Erythroblast (primary cell): Measurements from ENCODE around the gene RAI14.

Experiments used
- GATA1 ChIP-seq: IDR thresholded peaks from 2 replicates; pipeline ENCODE4 v1.6.1; 2011; ENCODE audit warnings: low read depth, mild to moderate bottlenecking, control low read depth, low read length, moderate library complexity
- POLR2A ChIP-seq: IDR thresholded peaks from 2 replicates; pipeline ENCODE4 v1.6.1; 2011; ENCODE audit warnings: mild to moderate bottlenecking, low read length

DNA sequence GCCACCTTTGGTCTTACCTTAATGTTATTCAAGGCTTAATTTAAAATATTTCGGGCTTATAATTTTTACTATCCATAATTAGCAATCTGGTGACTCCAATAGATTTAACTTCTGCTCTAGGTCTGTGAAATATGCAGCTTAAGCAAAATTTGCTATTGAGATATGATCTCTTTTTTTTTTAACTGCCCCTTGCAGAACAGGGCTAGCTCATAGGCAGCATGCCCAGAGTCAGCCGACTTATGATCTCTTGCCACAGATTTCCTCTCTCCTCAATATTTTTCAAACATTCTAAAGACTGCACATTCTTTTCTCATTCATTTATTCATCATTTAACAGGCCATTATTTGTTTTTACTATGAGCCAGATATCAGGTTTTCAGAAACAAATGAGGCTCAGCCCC is 187.4 kb downstream of the RAI14 start:
- TF ChIP-seq POLR2A, result no peak
- no peak for TF ChIP-seq GATA1
